SK-N-SH (cell line): ENCODE results near the gene ABLIM1. TPM values are rescaled to one million over a fixed set of nuclear protein-coding genes. Genes with fewer than 3 reads are reported as not detected.

Experiments
- CTCF ChIA-PET: fragments of 300-600, 350-600 bp; formaldehyde crosslinking; extraction: SDS; loops from one replicate; lab custom pipeline; 2021; lab: Yijun Ruan, JAX
- POLR2A ChIA-PET: fragments of 350-600 bp; sonication (Branson Sonifier 250); formaldehyde crosslinking; extraction: SDS; loops from one replicate; lab custom pipeline; 2020; ENCODE audit warnings: antibody characterized with exemption, inconsistent platforms; lab: Yijun Ruan, JAX
- DNase-seq: peaks from one replicate; pipeline ENCODE4 v3.0.0; 2012
- H2AFZ ChIP-seq: fragments of 200-600 bp; sonication (generic); 2 replicates; pipeline ENCODE4 v1.8.1; 2016; ENCODE audit warnings: antibody characterized with exemption, mild to moderate bottlenecking, low read depth
- H3F3A ChIP-seq: fragments of 200-600 bp; sonication (generic); replicated peaks from 2 replicates; pipeline ENCODE3; 2016; ENCODE audit warnings: antibody characterized with exemption, mild to moderate bottlenecking; ENCODE audit not compliant: insufficient read depth
- H3K27ac ChIP-seq, 2 experiments: fragments of 200-500 bp in 1 of 2; fragments of 200-600 bp in 1 of 2; sonication (Bioruptor generic) in 1 of 2; sonication (generic), shearing (Covaris generic) in 1 of 2; 2 replicates each; pipeline versions ENCODE4 v1.5.1 to v1.6.1; 2014 to 2016; ENCODE audit warnings: low read depth in 2 of 2, inconsistent platforms in 1 of 2, low read length in 1 of 2, mild to moderate bottlenecking in 1 of 2, mixed read lengths in 1 of 2
- H3K27me3 ChIP-seq: fragments of 200-600 bp; sonication (generic), shearing (Covaris generic); 2 replicates; pipeline ENCODE4 v1.6.1; 2016; ENCODE audit warnings: mixed run types; ENCODE audit not compliant: insufficient read depth
- H3K36me3 ChIP-seq, 2 experiments: fragments of 200-500 bp in 1 of 2; fragments of 200-600 bp in 1 of 2; sonication (Bioruptor generic) in 1 of 2; sonication (generic) in 1 of 2; replicated peaks in 1 of 2; 2 replicates each; pipeline versions ENCODE3 to v1.5.1; 2014 to 2016; ENCODE audit warnings: low read length in 1 of 2, mild to moderate bottlenecking in 1 of 2; ENCODE audit not compliant: insufficient read depth in 2 of 2, control insufficient read depth in 1 of 2
- H3K4me1 ChIP-seq, 2 experiments: fragments of 200-500 bp in 1 of 2; fragments of 200-600 bp in 1 of 2; sonication (Bioruptor generic) in 1 of 2; sonication (generic), shearing (Covaris generic) in 1 of 2; 2 replicates each; pipeline versions ENCODE4 v1.5.1 to v1.6.1; 2014 to 2016; ENCODE audit warnings: low read depth in 1 of 2, low read length in 1 of 2, mixed run types in 1 of 2; ENCODE audit not compliant: insufficient read depth in 2 of 2, control insufficient read depth in 1 of 2
- H3K4me2 ChIP-seq: fragments of 200-600 bp; sonication (generic), shearing (Covaris generic); 2 replicates; pipeline ENCODE4 v1.6.1; 2017; ENCODE audit warnings: mixed run types
- H3K4me3 ChIP-seq, 2 experiments: fragments of 200-500 bp in 1 of 2; fragments of 200-600 bp in 1 of 2; sonication (Bioruptor generic) in 1 of 2; sonication (generic), shearing (Covaris generic) in 1 of 2; 2 replicates each; pipeline versions ENCODE4 v1.5.1 to v1.8.1; 2014 to 2016; ENCODE audit warnings: low read depth in 2 of 2, inconsistent platforms in 1 of 2, low read length in 1 of 2, mild to moderate bottlenecking in 1 of 2, mixed read lengths in 1 of 2, moderate library complexity in 1 of 2
- H3K79me2 ChIP-seq: fragments of 200-600 bp; sonication (generic); 2 replicates; pipeline ENCODE4 v1.8.1; 2017; ENCODE audit warnings: mild to moderate bottlenecking; ENCODE audit not compliant: insufficient read depth
- H3K9ac ChIP-seq: fragments of 200-600 bp; sonication (generic); 2 replicates; pipeline ENCODE4 v1.6.1; 2017; ENCODE audit warnings: mixed run types
- H3K9me2 ChIP-seq: fragments of 200-600 bp; sonication (generic); 2 replicates; pipeline ENCODE4 v1.6.1; 2017; ENCODE audit warnings: mixed run types
- H3K9me3 ChIP-seq: fragments of 200-600 bp; sonication (generic); 2 replicates; pipeline ENCODE4 v1.6.1; 2017; ENCODE audit warnings: mixed run types, mild to moderate bottlenecking, moderate library complexity
- H4K20me1 ChIP-seq: fragments of 200-600 bp; sonication (generic); 2 replicates; pipeline ENCODE4 v1.6.1; 2017; ENCODE audit warnings: mild to moderate bottlenecking, mixed run types; ENCODE audit not compliant: insufficient read depth
- ELF1 ChIP-seq: IDR thresholded peaks from 2 replicates; pipeline ENCODE4 v1.4.0; 2012
- EP300 ChIP-seq, 2 experiments: IDR thresholded peaks; 2 replicates each; pipeline versions ENCODE4 v1.4.0 to v1.6.1; 2012; ENCODE audit warnings: borderline replicate concordance in 1 of 2, low read depth in 1 of 2, low read length in 1 of 2
- FOXJ3 ChIP-seq: sonication (generic); formaldehyde crosslinking; IDR thresholded peaks from 2 replicates; pipeline ENCODE4 v1.5.1; 2020; ENCODE audit warnings: mild to moderate bottlenecking, missing genetic modification reagents
- FOXM1 ChIP-seq: IDR thresholded peaks from 2 replicates; pipeline ENCODE4 v1.4.0; 2012; ENCODE audit warnings: low read depth, mild to moderate bottlenecking
- GABPA ChIP-seq: IDR thresholded peaks from 2 replicates; pipeline ENCODE4 v1.4.0; 2012; ENCODE audit warnings: low read depth, mild to moderate bottlenecking
- GATA2 ChIP-seq: sonication (generic); formaldehyde crosslinking; IDR thresholded peaks from 2 replicates; pipeline ENCODE4 v1.5.0; 2020; ENCODE audit warnings: mild to moderate bottlenecking, missing genetic modification reagents
- JUND ChIP-seq: IDR thresholded peaks from 2 replicates; pipeline ENCODE4 v1.4.0; 2012
- MAX ChIP-seq: IDR thresholded peaks from 2 replicates; pipeline ENCODE4 v1.4.0; 2012; ENCODE audit warnings: low read depth
- MEF2A ChIP-seq: IDR thresholded peaks from 2 replicates; pipeline ENCODE4 v1.4.0; 2012; ENCODE audit warnings: low read depth, borderline replicate concordance
- NRF1 ChIP-seq: IDR thresholded peaks from 2 replicates; pipeline ENCODE4 v1.6.1; 2012; ENCODE audit warnings: low read depth, mild to moderate bottlenecking, low read length
- RAD21 ChIP-seq: IDR thresholded peaks from 2 replicates; pipeline ENCODE4 v1.6.1; 2012; ENCODE audit warnings: mild to moderate bottlenecking, low read length
- RCOR1 ChIP-seq: fragments of 150-350 bp; IDR thresholded peaks from 2 replicates; pipeline ENCODE4 v1.6.1; 2017; ENCODE audit warnings: antibody characterized with exemption, low read length
- RXRA ChIP-seq: IDR thresholded peaks from 2 replicates; pipeline ENCODE4 v1.4.0; 2012; ENCODE audit warnings: low read depth, mild to moderate bottlenecking, borderline replicate concordance
- TAF1 ChIP-seq: IDR thresholded peaks from 2 replicates; pipeline ENCODE4 v1.6.1; 2012; ENCODE audit warnings: low read depth, mild to moderate bottlenecking, low read length, moderate library complexity, borderline replicate concordance
- YY1 ChIP-seq: IDR thresholded peaks from 2 replicates; pipeline ENCODE4 v1.4.0; 2012; ENCODE audit warnings: low read depth, mild to moderate bottlenecking
- WGBS: methylation state at CpG from one replicate; pipeline ENCODE4 v1.1.6; 2017; ENCODE audit warnings: low lambda C conversion rate; 5-methylcytosine and 5-hydroxymethylcytosine counted together
- polyA plus RNA-seq, 3 experiments: library from polyadenylated mRNA; depleted of rRNA; stranded (reverse); fragments of >200 nt; gene quantifications; 2 replicates each; pipeline ENCODE4 v1.2.3, GENCODE V29; 2012
- TF ChIP-seq, protein P1 (sequence below): IDR thresholded peaks from 2 replicates; pipeline ENCODE4; 2012
- TF ChIP-seq, protein P2 (sequence below): IDR thresholded peaks from 2 replicates; pipeline ENCODE4 v1.4.0; 2012; ENCODE audit warnings: low read depth, borderline replicate concordance
- TF ChIP-seq, protein P3 (sequence below): IDR thresholded peaks from 2 replicates; pipeline ENCODE4 v1.4.0; 2012; ENCODE audit warnings: low read depth, borderline replicate concordance
- TF ChIP-seq, protein P4 (sequence below): fragments of 150-350 bp; IDR thresholded peaks from 2 replicates; pipeline ENCODE4 v1.6.1; 2016; ENCODE audit warnings: mild to moderate bottlenecking, low read depth, low read length

ABLIM1 gene
- polyA plus RNA-seq, 1 of the 3 experiments (the other 2 are of a cell fraction) = 16.1 TPM

- Histone ChIP-seq H3K9me3 (no peaks in the 10 kb centered on the region), H3K4me3 (no peak overlapping the region), H3K4me1 (no peaks in the 10 kb centered on the region), H3K4me2 (no peak overlapping the region), H3K79me2 (no peaks in the 10 kb centered on the region), H3K9me2 (no peaks in the 10 kb centered on the region), H3K27ac (no peak overlapping the region), H2AFZ (no peak overlapping the region), H3K36me3 (no peaks in the 10 kb centered on the region), H3F3A (no peaks in the 10 kb centered on the region), H3K9ac (no peak overlapping the region), H3K27me3 (no peaks in the 10 kb centered on the region), H4K20me1 (no peaks in the 10 kb centered on the region)
- ChIA-PET CTCF (interaction anchor here (0.9 to 3.3 kb wide), 4 partner anchors 10 to 248 kb away, joined by 4 to 15 read pairs (median 4); no protein-coding TSS in a partner anchor), POLR2A (no interaction called here)
- TF ChIP-seq, protein P1, sequence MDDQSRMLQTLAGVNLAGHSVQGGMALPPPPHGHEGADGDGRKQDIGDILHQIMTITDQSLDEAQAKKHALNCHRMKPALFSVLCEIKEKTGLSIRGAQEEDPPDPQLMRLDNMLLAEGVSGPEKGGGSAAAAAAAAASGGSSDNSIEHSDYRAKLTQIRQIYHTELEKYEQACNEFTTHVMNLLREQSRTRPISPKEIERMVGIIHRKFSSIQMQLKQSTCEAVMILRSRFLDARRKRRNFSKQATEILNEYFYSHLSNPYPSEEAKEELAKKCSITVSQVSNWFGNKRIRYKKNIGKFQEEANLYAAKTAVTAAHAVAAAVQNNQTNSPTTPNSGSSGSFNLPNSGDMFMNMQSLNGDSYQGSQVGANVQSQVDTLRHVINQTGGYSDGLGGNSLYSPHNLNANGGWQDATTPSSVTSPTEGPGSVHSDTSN = no peak
- TF ChIP-seq MEF2A (no peak), TAF1 (no peak), EP300 (IDR thresholded peaks at IDR 0.05; ENCODE audit: borderline replicate concordance in 1 of 2, low read depth in 1 of 2, low read length in 1 of 2) (no peak), ELF1 (no peak), RAD21 (no peak), JUND (no peak), GABPA (no peak), FOXJ3 (CRISPR knock-in tag) (no peak), RXRA (no peak), MAX (no peak), RCOR1 (no peak), NRF1 (no peak), GATA2 (no peak), YY1 (no peak), FOXM1 (no peak)
- TF ChIP-seq, protein P2, sequence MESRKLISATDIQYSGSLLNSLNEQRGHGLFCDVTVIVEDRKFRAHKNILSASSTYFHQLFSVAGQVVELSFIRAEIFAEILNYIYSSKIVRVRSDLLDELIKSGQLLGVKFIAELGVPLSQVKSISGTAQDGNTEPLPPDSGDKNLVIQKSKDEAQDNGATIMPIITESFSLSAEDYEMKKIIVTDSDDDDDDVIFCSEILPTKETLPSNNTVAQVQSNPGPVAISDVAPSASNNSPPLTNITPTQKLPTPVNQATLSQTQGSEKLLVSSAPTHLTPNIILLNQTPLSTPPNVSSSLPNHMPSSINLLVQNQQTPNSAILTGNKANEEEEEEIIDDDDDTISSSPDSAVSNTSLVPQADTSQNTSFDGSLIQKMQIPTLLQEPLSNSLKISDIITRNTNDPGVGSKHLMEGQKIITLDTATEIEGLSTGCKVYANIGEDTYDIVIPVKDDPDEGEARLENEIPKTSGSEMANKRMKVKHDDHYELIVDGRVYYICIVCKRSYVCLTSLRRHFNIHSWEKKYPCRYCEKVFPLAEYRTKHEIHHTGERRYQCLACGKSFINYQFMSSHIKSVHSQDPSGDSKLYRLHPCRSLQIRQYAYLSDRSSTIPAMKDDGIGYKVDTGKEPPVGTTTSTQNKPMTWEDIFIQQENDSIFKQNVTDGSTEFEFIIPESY = no peak
- TF ChIP-seq, protein P3, sequence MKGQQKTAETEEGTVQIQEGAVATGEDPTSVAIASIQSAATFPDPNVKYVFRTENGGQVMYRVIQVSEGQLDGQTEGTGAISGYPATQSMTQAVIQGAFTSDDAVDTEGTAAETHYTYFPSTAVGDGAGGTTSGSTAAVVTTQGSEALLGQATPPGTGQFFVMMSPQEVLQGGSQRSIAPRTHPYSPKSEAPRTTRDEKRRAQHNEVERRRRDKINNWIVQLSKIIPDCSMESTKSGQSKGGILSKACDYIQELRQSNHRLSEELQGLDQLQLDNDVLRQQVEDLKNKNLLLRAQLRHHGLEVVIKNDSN = no peak
- TF ChIP-seq, protein P4, sequence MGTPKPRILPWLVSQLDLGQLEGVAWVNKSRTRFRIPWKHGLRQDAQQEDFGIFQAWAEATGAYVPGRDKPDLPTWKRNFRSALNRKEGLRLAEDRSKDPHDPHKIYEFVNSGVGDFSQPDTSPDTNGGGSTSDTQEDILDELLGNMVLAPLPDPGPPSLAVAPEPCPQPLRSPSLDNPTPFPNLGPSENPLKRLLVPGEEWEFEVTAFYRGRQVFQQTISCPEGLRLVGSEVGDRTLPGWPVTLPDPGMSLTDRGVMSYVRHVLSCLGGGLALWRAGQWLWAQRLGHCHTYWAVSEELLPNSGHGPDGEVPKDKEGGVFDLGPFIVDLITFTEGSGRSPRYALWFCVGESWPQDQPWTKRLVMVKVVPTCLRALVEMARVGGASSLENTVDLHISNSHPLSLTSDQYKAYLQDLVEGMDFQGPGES = no peak
- WGBS = 88% methylated on average over 1 of the region's 1 CpG
- no peak for DNase-seq
These were observed 120.3 kb downstream of the ABLIM1 start for GRCh38 chr10:114537736-114538135.
